Measurements from ENCODE around the gene CFDP1.

The CFDP1 gene

DNA sequence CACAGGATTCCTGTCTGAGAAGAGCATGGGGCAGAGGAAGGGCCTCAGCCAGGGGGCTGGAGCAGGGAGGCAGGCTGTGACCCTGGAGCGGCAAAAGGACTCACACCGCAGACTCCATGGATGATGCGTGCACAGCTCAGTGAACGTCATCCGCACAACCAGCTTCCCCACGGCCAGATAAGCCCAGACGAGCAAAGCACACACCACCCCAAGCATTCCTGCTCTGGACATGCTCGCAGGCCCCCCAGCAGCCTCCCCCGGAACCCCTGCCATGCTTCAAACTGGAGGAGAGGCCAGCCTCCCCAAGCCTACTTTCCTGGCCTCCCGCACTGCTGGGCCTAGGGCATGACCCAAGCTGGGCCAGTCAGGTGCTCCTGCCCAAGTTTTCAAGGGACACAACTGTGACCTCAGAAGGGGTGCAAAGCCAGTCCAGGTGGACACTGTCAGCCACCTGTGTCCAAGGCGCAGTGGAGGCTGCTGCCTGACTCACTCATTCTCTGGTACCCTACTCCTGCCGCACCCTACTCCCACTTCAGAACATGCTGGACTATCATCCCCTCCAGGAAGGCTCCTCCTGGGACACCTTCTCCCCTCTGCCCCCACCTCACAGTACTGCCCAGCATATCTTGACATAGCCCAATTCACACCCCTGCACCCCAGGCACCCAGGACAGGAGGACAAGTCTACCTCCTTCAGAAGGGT, 186.6 kb downstream of the CFDP1 start:
- Histone ChIP-seq H3K4me3 (ENCODE audit: low read depth, low read length) (no peak overlapping the region), H3K36me3 (ENCODE audit: control insufficient read depth in 2 of 2, insufficient read depth in 1 of 2, low read length in 2 of 2) (peaks cover 0 to 30% of the 10 kb centered on the region in 2 experiments; a peak in 1 of 3 replicates), H3K4me1 (ENCODE audit: control insufficient read depth, insufficient read depth, low read length) (peaks cover 2% of the 10 kb centered on the region; the same call in 1 of the 2 replicates), H3K27ac (ENCODE audit: extremely low read depth, low read depth, low read length) (no peak overlapping the region), H3K9me3 (ENCODE audit: control insufficient read depth, insufficient read depth, low read depth, low read length) (no peaks in the 10 kb centered on the region)
- TF ChIP-seq ZNF112 (tag by site-specific recombination; IDR thresholded peaks at IDR 0.05), result no peak
- TF ChIP-seq SP7 (tag by site-specific recombination; IDR thresholded peaks at IDR 0.05), result no peak
- TF ChIP-seq HOXA7 (CRISPR knock-in tag; IDR thresholded peaks at IDR 0.05; ENCODE audit: borderline replicate concordance), result no peak
- TF ChIP-seq GLIS1 (tag by site-specific recombination; IDR thresholded peaks at IDR 0.05), result peak; percentile 77
- TF ChIP-seq, protein P1, sequence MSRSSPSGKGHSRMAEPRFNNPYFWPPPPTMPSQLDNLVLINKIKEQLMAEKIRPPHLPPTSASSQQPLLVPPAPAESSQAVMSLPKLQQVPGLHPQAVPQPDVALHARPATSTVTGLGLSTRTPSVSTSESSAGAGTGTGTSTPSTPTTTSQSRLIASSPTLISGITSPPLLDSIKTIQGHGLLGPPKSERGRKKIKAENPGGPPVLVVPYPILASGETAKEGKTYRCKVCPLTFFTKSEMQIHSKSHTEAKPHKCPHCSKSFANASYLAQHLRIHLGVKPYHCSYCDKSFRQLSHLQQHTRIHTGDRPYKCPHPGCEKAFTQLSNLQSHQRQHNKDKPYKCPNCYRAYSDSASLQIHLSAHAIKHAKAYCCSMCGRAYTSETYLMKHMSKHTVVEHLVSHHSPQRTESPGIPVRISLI (tag by site-specific recombination; IDR thresholded peaks at IDR 0.05), result no peak
- TF ChIP-seq GLIS2 (tag by site-specific recombination; IDR thresholded peaks at IDR 0.05), result peak; percentile 35
- TF ChIP-seq ZEB2 (tag by site-specific recombination; IDR thresholded peaks at IDR 0.05), result no peak
- no peak for TF ChIP-seq ZNF48 (tag by site-specific recombination; IDR thresholded peaks at IDR 0.05)
- TF ChIP-seq ZNF585B (tag by site-specific recombination; IDR thresholded peaks at IDR 0.05), result no peak
- no peak for TF ChIP-seq PRDM1 (tag by site-specific recombination; IDR thresholded peaks at IDR 0.05)
- TF ChIP-seq ZNF239 (tag by site-specific recombination; IDR thresholded peaks at IDR 0.05), result no peak
- ChIA-PET CTCF (interaction anchor here (1.3 to 2.4 kb wide), 2 partner anchors 13 to 155 kb away, joined by 6 read pairs; no protein-coding TSS in a partner anchor), POLR2A (no interaction called here)

DNA sequence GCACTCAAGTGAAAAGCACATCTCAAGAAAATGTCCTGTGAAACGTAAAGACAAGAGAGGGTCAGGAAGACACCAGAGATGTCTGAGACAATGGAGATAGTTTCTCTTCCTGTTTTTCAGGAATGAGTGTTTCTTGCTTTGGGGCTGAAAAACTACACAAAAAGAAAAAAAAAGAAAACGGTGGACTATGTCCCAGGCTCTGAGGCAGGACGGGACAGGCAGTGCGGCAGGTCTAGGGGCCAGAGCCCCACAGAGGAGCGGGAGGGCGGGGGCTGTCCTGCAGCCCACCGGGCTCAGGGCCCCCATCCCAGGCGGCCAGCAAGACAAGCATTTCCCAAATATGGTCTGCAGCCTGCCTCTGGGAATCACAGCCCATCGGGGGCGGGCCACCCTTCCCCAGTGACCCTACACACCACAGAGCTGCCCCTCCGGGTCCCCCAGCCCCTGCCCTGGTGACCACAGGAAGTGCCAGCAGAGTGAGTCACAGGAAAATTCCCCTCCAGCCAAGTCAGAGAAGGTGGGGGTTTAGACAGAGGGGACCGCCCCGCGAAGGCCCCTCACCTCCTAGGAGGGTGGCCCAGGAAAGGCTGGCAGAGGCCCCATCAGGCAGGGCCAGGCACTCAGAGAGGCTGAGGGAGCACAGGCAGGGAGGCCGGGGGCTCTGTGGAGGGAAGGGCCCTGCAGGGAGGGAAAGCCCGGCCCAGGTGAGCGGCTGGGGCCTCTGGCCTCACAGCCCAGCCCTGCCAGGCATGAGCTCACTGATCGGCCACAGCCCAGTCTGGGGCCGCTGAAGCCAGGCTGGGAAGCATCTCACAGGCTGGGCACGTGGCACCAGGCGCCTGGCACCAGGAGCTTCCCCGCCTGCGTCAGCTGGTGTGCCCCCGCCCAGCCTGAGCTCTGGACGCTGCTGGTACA, 188.2 kb downstream of the CFDP1 start:
- Histone ChIP-seq H3K4me3 (ENCODE audit: low read depth, low read length) (no peak overlapping the region), H3K27ac (ENCODE audit: extremely low read depth, low read depth, low read length) (0 out of 2 replicates have a peak overlapping the region, but pooled peaks have one; percentile 28), H3K4me1 (ENCODE audit: control insufficient read depth, insufficient read depth, low read length) (peaks cover 2% of the 10 kb centered on the region; the same call in 1 of the 2 replicates), H3K9me3 (ENCODE audit: control insufficient read depth, insufficient read depth, low read depth, low read length) (no peaks in the 10 kb centered on the region), H3K36me3 (ENCODE audit: control insufficient read depth in 2 of 2, insufficient read depth in 1 of 2, low read length in 2 of 2) (peaks cover 0 to 44% of the 10 kb centered on the region in 2 experiments; a peak in 1 of 3 replicates)
- ChIA-PET POLR2A (interaction anchor here (1.1 to 1.2 kb wide), 2 partner anchors 9 to 11 kb away, joined by 7 to 9 read pairs; no protein-coding TSS in a partner anchor), CTCF (interaction anchor here (0.6 to 2.4 kb wide), 5 partner anchors 11 to 158 kb away, joined by 4 to 6 read pairs (median 6); no protein-coding TSS in a partner anchor)
- no peak for TF ChIP-seq YY1 (tag by site-specific recombination; IDR thresholded peaks at IDR 0.05)
- no peak for TF ChIP-seq ZNF394 (tag by site-specific recombination; IDR thresholded peaks at IDR 0.05; ENCODE audit: borderline replicate concordance)
- TF ChIP-seq ZNF311 (tag by site-specific recombination; IDR thresholded peaks at IDR 0.05; ENCODE audit: borderline replicate concordance), result no peak
- TF ChIP-seq ZNF433 (tag by site-specific recombination; IDR thresholded peaks at IDR 0.05; ENCODE audit: low read depth), result no peak
- TF ChIP-seq, protein P2, sequence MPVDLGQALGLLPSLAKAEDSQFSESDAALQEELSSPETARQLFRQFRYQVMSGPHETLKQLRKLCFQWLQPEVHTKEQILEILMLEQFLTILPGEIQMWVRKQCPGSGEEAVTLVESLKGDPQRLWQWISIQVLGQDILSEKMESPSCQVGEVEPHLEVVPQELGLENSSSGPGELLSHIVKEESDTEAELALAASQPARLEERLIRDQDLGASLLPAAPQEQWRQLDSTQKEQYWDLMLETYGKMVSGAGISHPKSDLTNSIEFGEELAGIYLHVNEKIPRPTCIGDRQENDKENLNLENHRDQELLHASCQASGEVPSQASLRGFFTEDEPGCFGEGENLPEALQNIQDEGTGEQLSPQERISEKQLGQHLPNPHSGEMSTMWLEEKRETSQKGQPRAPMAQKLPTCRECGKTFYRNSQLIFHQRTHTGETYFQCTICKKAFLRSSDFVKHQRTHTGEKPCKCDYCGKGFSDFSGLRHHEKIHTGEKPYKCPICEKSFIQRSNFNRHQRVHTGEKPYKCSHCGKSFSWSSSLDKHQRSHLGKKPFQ (tag by site-specific recombination; IDR thresholded peaks at IDR 0.05), result no peak
- no peak for TF ChIP-seq SP7 (tag by site-specific recombination; IDR thresholded peaks at IDR 0.05)
- TF ChIP-seq, protein P3, sequence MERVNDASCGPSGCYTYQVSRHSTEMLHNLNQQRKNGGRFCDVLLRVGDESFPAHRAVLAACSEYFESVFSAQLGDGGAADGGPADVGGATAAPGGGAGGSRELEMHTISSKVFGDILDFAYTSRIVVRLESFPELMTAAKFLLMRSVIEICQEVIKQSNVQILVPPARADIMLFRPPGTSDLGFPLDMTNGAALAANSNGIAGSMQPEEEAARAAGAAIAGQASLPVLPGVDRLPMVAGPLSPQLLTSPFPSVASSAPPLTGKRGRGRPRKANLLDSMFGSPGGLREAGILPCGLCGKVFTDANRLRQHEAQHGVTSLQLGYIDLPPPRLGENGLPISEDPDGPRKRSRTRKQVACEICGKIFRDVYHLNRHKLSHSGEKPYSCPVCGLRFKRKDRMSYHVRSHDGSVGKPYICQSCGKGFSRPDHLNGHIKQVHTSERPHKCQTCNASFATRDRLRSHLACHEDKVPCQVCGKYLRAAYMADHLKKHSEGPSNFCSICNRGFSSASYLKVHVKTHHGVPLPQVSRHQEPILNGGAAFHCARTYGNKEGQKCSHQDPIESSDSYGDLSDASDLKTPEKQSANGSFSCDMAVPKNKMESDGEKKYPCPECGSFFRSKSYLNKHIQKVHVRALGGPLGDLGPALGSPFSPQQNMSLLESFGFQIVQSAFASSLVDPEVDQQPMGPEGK (tag by site-specific recombination; IDR thresholded peaks at IDR 0.05), result peak; percentile 68
- TF ChIP-seq, protein P4, sequence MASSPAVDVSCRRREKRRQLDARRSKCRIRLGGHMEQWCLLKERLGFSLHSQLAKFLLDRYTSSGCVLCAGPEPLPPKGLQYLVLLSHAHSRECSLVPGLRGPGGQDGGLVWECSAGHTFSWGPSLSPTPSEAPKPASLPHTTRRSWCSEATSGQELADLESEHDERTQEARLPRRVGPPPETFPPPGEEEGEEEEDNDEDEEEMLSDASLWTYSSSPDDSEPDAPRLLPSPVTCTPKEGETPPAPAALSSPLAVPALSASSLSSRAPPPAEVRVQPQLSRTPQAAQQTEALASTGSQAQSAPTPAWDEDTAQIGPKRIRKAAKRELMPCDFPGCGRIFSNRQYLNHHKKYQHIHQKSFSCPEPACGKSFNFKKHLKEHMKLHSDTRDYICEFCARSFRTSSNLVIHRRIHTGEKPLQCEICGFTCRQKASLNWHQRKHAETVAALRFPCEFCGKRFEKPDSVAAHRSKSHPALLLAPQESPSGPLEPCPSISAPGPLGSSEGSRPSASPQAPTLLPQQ (tag by site-specific recombination; IDR thresholded peaks at IDR 0.05), result peak; percentile 37; the same call in 1 of the 2 replicates
- TF ChIP-seq, protein P5, sequence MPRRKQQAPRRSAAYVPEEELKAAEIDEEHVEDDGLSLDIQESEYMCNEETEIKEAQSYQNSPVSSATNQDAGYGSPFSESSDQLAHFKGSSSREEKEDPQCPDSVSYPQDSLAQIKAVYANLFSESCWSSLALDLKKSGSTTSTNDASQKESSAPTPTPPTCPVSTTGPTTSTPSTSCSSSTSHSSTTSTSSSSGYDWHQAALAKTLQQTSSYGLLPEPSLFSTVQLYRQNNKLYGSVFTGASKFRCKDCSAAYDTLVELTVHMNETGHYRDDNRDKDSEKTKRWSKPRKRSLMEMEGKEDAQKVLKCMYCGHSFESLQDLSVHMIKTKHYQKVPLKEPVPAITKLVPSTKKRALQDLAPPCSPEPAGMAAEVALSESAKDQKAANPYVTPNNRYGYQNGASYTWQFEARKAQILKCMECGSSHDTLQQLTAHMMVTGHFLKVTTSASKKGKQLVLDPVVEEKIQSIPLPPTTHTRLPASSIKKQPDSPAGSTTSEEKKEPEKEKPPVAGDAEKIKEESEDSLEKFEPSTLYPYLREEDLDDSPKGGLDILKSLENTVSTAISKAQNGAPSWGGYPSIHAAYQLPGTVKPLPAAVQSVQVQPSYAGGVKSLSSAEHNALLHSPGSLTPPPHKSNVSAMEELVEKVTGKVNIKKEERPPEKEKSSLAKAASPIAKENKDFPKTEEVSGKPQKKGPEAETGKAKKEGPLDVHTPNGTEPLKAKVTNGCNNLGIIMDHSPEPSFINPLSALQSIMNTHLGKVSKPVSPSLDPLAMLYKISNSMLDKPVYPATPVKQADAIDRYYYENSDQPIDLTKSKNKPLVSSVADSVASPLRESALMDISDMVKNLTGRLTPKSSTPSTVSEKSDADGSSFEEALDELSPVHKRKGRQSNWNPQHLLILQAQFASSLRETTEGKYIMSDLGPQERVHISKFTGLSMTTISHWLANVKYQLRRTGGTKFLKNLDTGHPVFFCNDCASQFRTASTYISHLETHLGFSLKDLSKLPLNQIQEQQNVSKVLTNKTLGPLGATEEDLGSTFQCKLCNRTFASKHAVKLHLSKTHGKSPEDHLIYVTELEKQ (tag by site-specific recombination; IDR thresholded peaks at IDR 0.05; ENCODE audit: borderline replicate concordance), result no peak
- TF ChIP-seq ZNF274 (IDR thresholded peaks at IDR 0.05; ENCODE audit: low read length), result no peak
- no peak for TF ChIP-seq ZNF274 (tag by site-specific recombination; IDR thresholded peaks at IDR 0.05; ENCODE audit: borderline replicate concordance)
